Measurements from ENCODE around the gene MGRN1. TPM values are rescaled to one million over a fixed set of nuclear protein-coding genes. Genes with fewer than 3 reads are reported as not detected.

The MGRN1 gene
- total RNA-seq, 1 donor from 2014 or later, result 16.2 TPM

DNA sequence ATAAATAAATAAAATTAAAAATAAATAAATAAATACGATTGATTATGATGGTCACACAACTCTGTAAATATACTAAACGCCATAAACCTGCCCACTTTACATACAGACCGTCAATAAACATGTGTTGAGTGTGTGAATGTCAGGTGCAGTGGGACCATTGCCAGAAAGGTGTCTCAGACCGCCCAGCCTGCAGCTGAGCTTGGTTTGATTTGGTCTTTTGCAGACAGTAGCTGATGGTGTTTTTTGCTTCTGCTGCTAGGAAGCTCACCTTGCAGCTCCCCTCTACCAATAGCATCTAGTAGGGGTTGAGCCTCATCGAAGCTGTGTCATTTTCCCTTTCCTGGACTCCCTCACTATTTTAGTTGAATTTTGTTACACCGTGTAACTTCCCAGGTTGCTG is 33.4 kb upstream of the MGRN1 start:
- Histone ChIP-seq H3K4me3 (ENCODE audit: low read length in 3 of 3) (no peak overlapping the region), H3K27ac (ENCODE audit: low read depth, low read length) (no peak overlapping the region), H3K9ac (ENCODE audit: low read depth in 1 of 3, low read length in 3 of 3) (no peak overlapping the region), H3K36me3 (ENCODE audit: control insufficient read depth in 3 of 3, insufficient read depth in 3 of 3, low read length in 3 of 3) (no peaks in the 10 kb centered on the region), H3K9me3 (ENCODE audit: control insufficient read depth in 3 of 3, low read length in 3 of 3) (peaks cover 2 to 6% (median 3%) of the 10 kb centered on the region in 3 donors), H3K4me1 (ENCODE audit: control insufficient read depth in 3 of 3, insufficient read depth in 3 of 3, low read length in 3 of 3) (no peaks in the 10 kb centered on the region), H3K27me3 (ENCODE audit: control insufficient read depth in 3 of 3, insufficient read depth in 3 of 3, low read length in 3 of 3) (peaks cover 0 to 31% (median 12%) of the 10 kb centered on the region in 3 donors)

DNA sequence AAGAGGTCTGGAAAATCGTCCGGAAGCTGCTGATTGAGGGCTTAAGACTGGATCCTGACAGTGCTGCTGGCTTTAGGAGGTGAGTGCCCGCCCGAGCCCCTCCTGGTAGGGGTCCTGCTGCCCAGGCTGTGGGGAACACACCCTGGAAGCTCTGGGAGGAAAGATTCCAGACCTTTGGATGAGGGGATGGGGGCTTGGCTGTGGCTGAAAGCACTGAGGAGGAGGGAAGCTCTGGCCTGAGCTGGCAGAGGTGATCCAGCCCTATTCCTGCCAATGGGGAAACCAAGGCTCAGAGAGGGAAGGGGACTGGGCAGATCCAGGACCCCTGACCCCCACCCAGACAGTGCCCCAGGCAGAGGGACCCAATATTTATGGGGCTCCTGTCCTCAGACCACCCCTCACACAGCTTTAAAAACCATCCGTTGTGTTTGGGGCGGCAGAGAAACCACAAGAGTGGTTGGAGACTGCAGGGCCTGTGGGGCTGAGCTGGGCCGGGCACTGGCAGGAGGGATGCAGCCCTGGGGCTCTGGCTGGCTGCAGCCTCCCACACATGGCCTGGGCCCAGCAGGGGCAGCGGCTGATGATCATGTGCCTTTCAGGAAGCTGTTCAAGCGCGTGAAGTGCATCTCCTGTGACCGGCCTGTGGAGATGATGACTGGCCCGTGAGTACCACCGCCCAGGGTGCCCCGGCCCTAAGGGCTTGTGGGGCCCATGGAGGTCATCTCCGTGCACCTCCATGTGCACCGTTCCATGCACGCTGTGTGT is 32.7 kb upstream of the MGRN1 start:
- peaks cover under 1 to 35% (median 8%) of the 10 kb centered on the region in 3 donors for H3K27me3 ChIP-seq (ENCODE audit: control insufficient read depth in 3 of 3, insufficient read depth in 3 of 3, low read length in 3 of 3)
- no peak overlapping the region for H3K9ac ChIP-seq (ENCODE audit: low read depth in 1 of 3, low read length in 3 of 3)
- H3K9me3 ChIP-seq (ENCODE audit: control insufficient read depth in 3 of 3, low read length in 3 of 3), result peaks cover 2 to 6% (median 3%) of the 10 kb centered on the region in 3 donors
- H3K4me3 ChIP-seq (ENCODE audit: low read length in 3 of 3), result no peak overlapping the region
- no peaks in the 10 kb centered on the region for H3K4me1 ChIP-seq (ENCODE audit: control insufficient read depth in 3 of 3, insufficient read depth in 3 of 3, low read length in 3 of 3)
- H3K27ac ChIP-seq (ENCODE audit: low read depth, low read length), result no peak overlapping the region
- H3K36me3 ChIP-seq (ENCODE audit: control insufficient read depth in 3 of 3, insufficient read depth in 3 of 3, low read length in 3 of 3), result no peaks in the 10 kb centered on the region

DNA sequence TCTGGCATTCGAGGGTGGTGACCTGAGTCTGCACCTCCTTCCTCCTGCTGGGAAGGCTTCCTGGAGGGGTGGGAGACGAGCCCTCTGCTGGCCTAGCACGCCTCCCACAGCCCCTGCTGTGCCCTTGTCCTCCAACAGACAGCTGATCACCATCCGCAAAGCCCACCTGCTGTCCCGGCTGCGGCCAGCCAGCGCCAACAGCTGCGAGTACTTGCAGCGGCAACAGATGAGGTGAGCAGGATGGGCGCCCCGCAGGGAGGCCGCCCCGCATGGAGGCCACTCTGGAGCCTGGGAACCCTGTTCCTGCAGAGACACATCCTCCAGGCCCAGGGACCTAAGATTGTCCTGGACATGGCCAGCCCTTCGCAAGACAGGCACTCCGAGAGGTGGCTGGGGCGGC is 31.5 kb upstream of the MGRN1 start:
- H3K36me3 ChIP-seq (ENCODE audit: control insufficient read depth in 3 of 3, insufficient read depth in 3 of 3, low read length in 3 of 3), result no peaks in the 10 kb centered on the region
- H3K4me1 ChIP-seq (ENCODE audit: control insufficient read depth in 3 of 3, insufficient read depth in 3 of 3, low read length in 3 of 3), result no peaks in the 10 kb centered on the region
- H3K9ac ChIP-seq (ENCODE audit: low read depth in 1 of 3, low read length in 3 of 3), result no peak overlapping the region
- H3K9me3 ChIP-seq (ENCODE audit: control insufficient read depth in 3 of 3, low read length in 3 of 3), result peaks cover under 1 to 4% (median 2%) of the 10 kb centered on the region in 3 donors
- H3K27ac ChIP-seq (ENCODE audit: low read depth, low read length), result no peak overlapping the region
- no peak overlapping the region for H3K4me3 ChIP-seq (ENCODE audit: low read length in 3 of 3)
- peaks cover 5 to 39% (median 12%) of the 10 kb centered on the region in 3 donors for H3K27me3 ChIP-seq (ENCODE audit: control insufficient read depth in 3 of 3, insufficient read depth in 3 of 3, low read length in 3 of 3)

GRCh38 chr16:4594433-4595410 is 29.9 kb upstream of the MGRN1 start:
- H3K36me3 ChIP-seq (ENCODE audit: control insufficient read depth in 3 of 3, insufficient read depth in 3 of 3, low read length in 3 of 3), result no peaks in the 10 kb centered on the region
- no peaks in the 10 kb centered on the region for H3K4me1 ChIP-seq (ENCODE audit: control insufficient read depth in 3 of 3, insufficient read depth in 3 of 3, low read length in 3 of 3)
- peaks cover 10 to 46% (median 23%) of the 10 kb centered on the region in 3 donors for H3K27me3 ChIP-seq (ENCODE audit: control insufficient read depth in 3 of 3, insufficient read depth in 3 of 3, low read length in 3 of 3)
- no peak overlapping the region for H3K4me3 ChIP-seq (ENCODE audit: low read length in 3 of 3)
- H3K9ac ChIP-seq (ENCODE audit: low read depth in 1 of 3, low read length in 3 of 3), result no peak overlapping the region
- no peaks in the 10 kb centered on the region for H3K9me3 ChIP-seq (ENCODE audit: control insufficient read depth in 3 of 3, low read length in 3 of 3)
- H3K27ac ChIP-seq (ENCODE audit: low read depth, low read length), result no peak overlapping the region

DNA sequence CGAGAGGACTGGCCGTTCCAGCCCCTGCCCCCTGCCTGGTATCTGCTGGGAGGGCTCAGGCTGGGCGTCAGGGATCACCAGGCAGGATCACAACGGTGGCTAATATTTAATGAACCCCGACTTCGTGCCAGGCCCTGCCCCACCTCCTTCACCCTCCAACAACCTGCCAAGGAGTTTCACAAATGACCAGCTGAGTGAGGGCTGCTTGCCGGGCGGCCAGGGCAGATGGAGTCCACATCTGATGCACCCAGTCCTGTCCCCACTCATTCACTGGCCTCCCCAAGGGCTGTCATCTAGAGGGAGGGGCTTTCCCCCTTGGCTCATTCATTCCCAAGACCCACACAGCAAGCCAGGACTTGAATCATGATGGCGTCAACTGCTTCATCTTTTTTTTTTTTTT is 27.5 kb upstream of the MGRN1 start:
- peaks cover 20 to 58% (median 32%) of the 10 kb centered on the region in 3 donors for H3K27me3 ChIP-seq (ENCODE audit: control insufficient read depth in 3 of 3, insufficient read depth in 3 of 3, low read length in 3 of 3)
- no peaks in the 10 kb centered on the region for H3K36me3 ChIP-seq (ENCODE audit: control insufficient read depth in 3 of 3, insufficient read depth in 3 of 3, low read length in 3 of 3)
- no peaks in the 10 kb centered on the region for H3K9me3 ChIP-seq (ENCODE audit: control insufficient read depth in 3 of 3, low read length in 3 of 3)
- H3K4me3 ChIP-seq (ENCODE audit: low read length in 3 of 3), result no peak overlapping the region
- H3K4me1 ChIP-seq (ENCODE audit: control insufficient read depth in 3 of 3, insufficient read depth in 3 of 3, low read length in 3 of 3), result peaks cover 6 to 10% (median 6%) of the 10 kb centered on the region in 3 donors
- H3K9ac ChIP-seq (ENCODE audit: low read depth in 1 of 3, low read length in 3 of 3), result no peak overlapping the region
- H3K27ac ChIP-seq (ENCODE audit: low read depth, low read length), result no peak overlapping the region

GRCh38 chr16:4599037-4599436 is 25.6 kb upstream of the MGRN1 start:
- H3K9ac ChIP-seq (ENCODE audit: low read depth in 1 of 3, low read length in 3 of 3), result no peak overlapping the region
- H3K4me3 ChIP-seq (ENCODE audit: low read length in 3 of 3), result no peak overlapping the region
- H3K9me3 ChIP-seq (ENCODE audit: control insufficient read depth in 3 of 3, low read length in 3 of 3), result no peaks in the 10 kb centered on the region
- H3K36me3 ChIP-seq (ENCODE audit: control insufficient read depth in 3 of 3, insufficient read depth in 3 of 3, low read length in 3 of 3), result no peaks in the 10 kb centered on the region
- no peak overlapping the region for H3K27ac ChIP-seq (ENCODE audit: low read depth, low read length)
- H3K27me3 ChIP-seq (ENCODE audit: control insufficient read depth in 3 of 3, insufficient read depth in 3 of 3, low read length in 3 of 3), result peaks cover 24 to 53% (median 35%) of the 10 kb centered on the region in 3 donors
- H3K4me1 ChIP-seq (ENCODE audit: control insufficient read depth in 3 of 3, insufficient read depth in 3 of 3, low read length in 3 of 3), result peaks cover 6 to 10% (median 6%) of the 10 kb centered on the region in 3 donors

- Histone ChIP-seq H3K36me3 (ENCODE audit: control insufficient read depth in 3 of 3, insufficient read depth in 3 of 3, low read length in 3 of 3) (no peaks in the 10 kb centered on the region), H3K4me3 (ENCODE audit: low read length in 3 of 3) (no peak overlapping the region), H3K9ac (ENCODE audit: low read depth in 1 of 3, low read length in 3 of 3) (no peak overlapping the region), H3K9me3 (ENCODE audit: control insufficient read depth in 3 of 3, low read length in 3 of 3) (no peaks in the 10 kb centered on the region), H3K4me1 (ENCODE audit: control insufficient read depth in 3 of 3, insufficient read depth in 3 of 3, low read length in 3 of 3) (peaks cover 6 to 11% (median 6%) of the 10 kb centered on the region in 3 donors), H3K27ac (ENCODE audit: low read depth, low read length) (no peak overlapping the region), H3K27me3 (ENCODE audit: control insufficient read depth in 3 of 3, insufficient read depth in 3 of 3, low read length in 3 of 3) (peaks cover 24 to 49% (median 34%) of the 10 kb centered on the region in 3 donors)
Observed at GRCh38 chr16:4599545-4599944, 25.1 kb upstream of the MGRN1 start.

GRCh38 chr16:4601036-4601863 is 23.4 kb upstream of the MGRN1 start:
- H3K9ac ChIP-seq (ENCODE audit: low read depth in 1 of 3, low read length in 3 of 3), result peak overlapping the region in 2 of 3 donors; percentile 25 to 45
- H3K9me3 ChIP-seq (ENCODE audit: control insufficient read depth in 3 of 3, low read length in 3 of 3), result no peaks in the 10 kb centered on the region
- H3K27ac ChIP-seq (ENCODE audit: low read depth, low read length), result no peak overlapping the region
- H3K36me3 ChIP-seq (ENCODE audit: control insufficient read depth in 3 of 3, insufficient read depth in 3 of 3, low read length in 3 of 3), result no peaks in the 10 kb centered on the region
- peaks cover 6 to 13% (median 6%) of the 10 kb centered on the region in 3 donors for H3K4me1 ChIP-seq (ENCODE audit: control insufficient read depth in 3 of 3, insufficient read depth in 3 of 3, low read length in 3 of 3)
- H3K27me3 ChIP-seq (ENCODE audit: control insufficient read depth in 3 of 3, insufficient read depth in 3 of 3, low read length in 3 of 3), result peaks cover 24 to 38% (median 27%) of the 10 kb centered on the region in 3 donors
- H3K4me3 ChIP-seq (ENCODE audit: low read length in 3 of 3), result peak overlapping the region in 2 of 3 donors; percentile 22 to 23

GRCh38 chr16:4601864-4602186 is 22.8 kb upstream of the MGRN1 start:
- Histone ChIP-seq H3K4me1 (ENCODE audit: control insufficient read depth in 3 of 3, insufficient read depth in 3 of 3, low read length in 3 of 3) (peaks cover 6 to 13% (median 6%) of the 10 kb centered on the region in 3 donors), H3K27me3 (ENCODE audit: control insufficient read depth in 3 of 3, insufficient read depth in 3 of 3, low read length in 3 of 3) (peaks cover 24 to 34% (median 27%) of the 10 kb centered on the region in 3 donors), H3K36me3 (ENCODE audit: control insufficient read depth in 3 of 3, insufficient read depth in 3 of 3, low read length in 3 of 3) (no peaks in the 10 kb centered on the region), H3K9ac (ENCODE audit: low read depth in 1 of 3, low read length in 3 of 3) (peak overlapping the region in 1 of 3 donors; percentile 45), H3K27ac (ENCODE audit: low read depth, low read length) (no peak overlapping the region), H3K4me3 (ENCODE audit: low read length in 3 of 3) (no peak overlapping the region), H3K9me3 (ENCODE audit: control insufficient read depth in 3 of 3, low read length in 3 of 3) (no peaks in the 10 kb centered on the region)

All from skeletal muscle tissue (tissue), 4 donors.